Tibial nerve (tissue), 4 donors: Measurements from ENCODE around the gene ZNF354B. TPM values are rescaled to one million over a fixed set of nuclear protein-coding genes. Genes with fewer than 3 reads are reported as not detected.

ENCODE experiments used
- DNase-seq, 2 donors: peaks; one replicate each; pipeline ENCODE4 v3.0.0-alpha.2; 2019; ENCODE audit warnings: low spot score in 2 of 2
- H3K27ac ChIP-seq, 4 donors: fragments of 200-600 bp; sonication (generic) in 3 of 4; one replicate each; pipeline ENCODE4 v1.5.1; 2017 to 2019; ENCODE audit warnings: mild to moderate bottlenecking in 1 of 4
- H3K27me3 ChIP-seq, 2 donors: fragments of 200-600 bp; sonication (generic) in 1 of 2; one replicate each; pipeline versions ENCODE4 v1.5.1 to v1.6.0; 2017 to 2019
- H3K36me3 ChIP-seq, 3 donors: fragments of 200-600 bp; sonication (generic); one replicate each; pipeline ENCODE4 v1.5.1; 2018 to 2019
- H3K4me1 ChIP-seq, 4 donors: fragments of 200-600 bp; sonication (generic) in 3 of 4; one replicate each; pipeline ENCODE4 v1.5.1; 2017 to 2019
- H3K4me3 ChIP-seq, 4 donors: fragments of 200-600 bp; sonication (generic) in 3 of 4; one replicate each; pipeline ENCODE4 v1.5.1; 2017 to 2019; ENCODE audit warnings: mild to moderate bottlenecking in 1 of 4, moderate library complexity in 1 of 4
- H3K9me3 ChIP-seq, 4 donors: fragments of 200-600 bp; sonication (generic) in 3 of 4; one replicate each; pipeline ENCODE4 v1.5.1; 2017 to 2019
- CTCF ChIP-seq, 5 experiments: fragments of 200-600 bp in 3 of 5; fragments of 450-650 bp in 2 of 5; sonication (generic) in 3 of 5; IDR thresholded peaks; one replicate each; pipeline ENCODE4 v1.5.1; 2016 to 2019; ENCODE audit warnings: antibody characterized with exemption in 5 of 5, mild to moderate bottlenecking in 3 of 5, moderate library complexity in 2 of 5
- EP300 ChIP-seq, 2 donors: sonication (generic); formaldehyde crosslinking; IDR thresholded peaks; one replicate each; pipeline ENCODE4 v1.6.1; 2017; ENCODE audit warnings: antibody characterized with exemption in 2 of 2, mild to moderate bottlenecking in 1 of 2
- POLR2A ChIP-seq, 2 donors: fragments of 450-650 bp; IDR thresholded peaks; one replicate each; pipeline ENCODE4 v1.6.1; 2017; ENCODE audit warnings: antibody characterized with exemption in 2 of 2, mild to moderate bottlenecking in 2 of 2, moderate library complexity in 2 of 2
- WGBS, 2 donors: methylation state at CpG; one replicate each; pipeline ENCODE4 v1.1.5; 2018; 5-methylcytosine and 5-hydroxymethylcytosine counted together
- total RNA-seq, 4 donors: library from RNA; depleted of rRNA; stranded (reverse); fragments of >200 nt; gene quantifications; one replicate each; pipeline ENCODE4 v1.1.0, GENCODE V29; 2016

ZNF354B gene
- total RNA-seq, 4 donors from 2014 or later: 18.4 to 38.7 (median 27.9) TPM

GRCh38 chr5:178883815-178884430 is 24.2 kb downstream of the ZNF354B start:
- Histone ChIP-seq H3K27me3 (no peaks in the 10 kb centered on the region), H3K4me3 (no peak overlapping the region), H3K9me3 (peaks cover 0 to 99% (median 58%) of the 10 kb centered on the region in 4 donors), H3K4me1 (no peaks in the 10 kb centered on the region), H3K36me3 (peaks cover 7 to 100% (median 35%) of the 10 kb centered on the region in 3 donors), H3K27ac (no peak overlapping the region)
- no peak for DNase-seq
- WGBS, 2 donors: 96 to 98% methylated on average over 6 of the region's 6 CpGs
- no peak for TF ChIP-seq EP300 (IDR thresholded peaks at IDR 0.05)
- no peak for TF ChIP-seq POLR2A (IDR thresholded peaks at IDR 0.05)
- TF ChIP-seq CTCF (IDR thresholded peaks at IDR 0.05): no peak

- Histone ChIP-seq H3K36me3 (peaks cover 0 to 25% (median 0%) of the 10 kb centered on the region in 3 donors), H3K4me1 (peaks cover 0 to 10% (median 0%) of the 10 kb centered on the region in 4 donors), H3K4me3 (peak within 1 kb of the TSS; percentile 59 to 88 (median 76)), H3K27ac (peak within 1 kb of the TSS in 3 of 4 donors; percentile 17 to 82 (median 77)), H3K9me3 (peaks cover 0 to 25% (median 0%) of the 10 kb centered on the region in 4 donors), H3K27me3 (no peaks in the 10 kb centered on the region)
- WGBS, 2 donors: 3% methylated on average over 33 to 43 of the region's 79 CpGs
- DNase-seq: peak in 1 of 2 donors; percentile 8
- TF ChIP-seq CTCF (IDR thresholded peaks at IDR 0.05) (no peak), EP300 (IDR thresholded peaks at IDR 0.05) (peak in 1 of 2 donors; percentile 40)
These were observed 36.1 kb downstream of the ZNF354B start, which contains the start of gene ZFP2 for GRCh38 chr5:178895615-178896571. Gene ZFP2, plus strand, starts transcription at chr5:178895913. Its CDS starts 35,401 bp downstream, at chr5:178931314.

GRCh38 chr5:178899289-178899688 is 39.5 kb downstream of the ZNF354B start:
- TF ChIP-seq EP300 (IDR thresholded peaks at IDR 0.05): no peak
- TF ChIP-seq CTCF (IDR thresholded peaks at IDR 0.05): no peak
- TF ChIP-seq POLR2A (IDR thresholded peaks at IDR 0.05): no peak
- WGBS, 2 donors: 57 to 74% methylated on average over 5 of the region's 5 CpGs
- Histone ChIP-seq H3K36me3 (peaks cover 0 to 50% (median 0%) of the 10 kb centered on the region in 3 donors), H3K4me3 (no peak overlapping the region), H3K4me1 (peaks cover 0 to 10% (median 0%) of the 10 kb centered on the region in 4 donors), H3K27ac (no peak overlapping the region), H3K27me3 (no peaks in the 10 kb centered on the region), H3K9me3 (peaks cover 0 to 37% (median 12%) of the 10 kb centered on the region in 4 donors)
- DNase-seq: no peak

- Histone ChIP-seq H3K27ac (no peak overlapping the region), H3K9me3 (peaks cover 0 to 59% (median 14%) of the 10 kb centered on the region in 4 donors), H3K27me3 (no peaks in the 10 kb centered on the region), H3K4me3 (no peak overlapping the region), H3K4me1 (no peaks in the 10 kb centered on the region), H3K36me3 (peaks cover 0 to 70% (median 0%) of the 10 kb centered on the region in 3 donors)
- WGBS, 2 donors: 76 to 97% methylated on average over 3 of the region's 3 CpGs
- no peak for TF ChIP-seq CTCF (IDR thresholded peaks at IDR 0.05)
- TF ChIP-seq POLR2A (IDR thresholded peaks at IDR 0.05): no peak
- DNase-seq: no peak
These were observed 43.1 kb downstream of the ZNF354B start for GRCh38 chr5:178902849-178903248.
